GM12892 (cell line): ENCODE data around the gene FRMD3.

Experiments
- POLR2A ChIP-seq: IDR thresholded peaks from 2 replicates; pipeline ENCODE4 v1.6.1; 2011; ENCODE audit warnings: low read depth, low read length, control low read depth
- POLR2AphosphoS5 ChIP-seq: IDR thresholded peaks from 2 replicates; pipeline ENCODE4 v1.6.1; 2011; ENCODE audit warnings: low read depth, low read length, control low read depth
- TAF1 ChIP-seq: IDR thresholded peaks from 2 replicates; pipeline ENCODE4 v1.6.1; 2011; ENCODE audit warnings: low read depth, mild to moderate bottlenecking, control low read depth, low read length, borderline replicate concordance

- TF ChIP-seq TAF1 (no peak), POLR2A (no peak), POLR2AphosphoS5 (no peak)
Observed at GRCh38 chr9:83432104-83432627, 106.0 kb downstream of the FRMD3 start.
